IPS DF 6.9 (cell line): ENCODE measurements around the gene LRP8.

Experiments used
- DNase-seq: peaks from one replicate; pipeline ENCODE4 v3.0.0-alpha.2; 2013; ENCODE audit warnings: low read depth, low spot score
- H3K27ac ChIP-seq: one replicate; pipeline ENCODE4 v1.5.1; 2013; ENCODE audit warnings: low read length, control low read depth
- H3K27me3 ChIP-seq: 2 replicates; pipeline ENCODE4 v1.6.1; 2013; ENCODE audit warnings: mild to moderate bottlenecking, low read length; ENCODE audit not compliant: control insufficient read depth, insufficient read depth
- H3K36me3 ChIP-seq: 2 replicates; pipeline ENCODE4 v1.6.1; 2013; ENCODE audit warnings: low read length; ENCODE audit not compliant: control insufficient read depth, insufficient read depth
- H3K4me1 ChIP-seq: 2 replicates; pipeline ENCODE4 v1.6.1; 2013; ENCODE audit warnings: low read length; ENCODE audit not compliant: control insufficient read depth, insufficient read depth
- H3K4me3 ChIP-seq: 2 replicates; pipeline ENCODE4 v1.5.1; 2013; ENCODE audit warnings: mild to moderate bottlenecking, low read length
- H3K9me3 ChIP-seq: 2 replicates; pipeline ENCODE4 v1.6.1; 2013; ENCODE audit warnings: low read length, inconsistent platforms; ENCODE audit not compliant: control insufficient read depth, insufficient read depth
- WGBS: extraction: QIAGEN DNeasy Blood & Tissue Kit; methylation state at CpG from one replicate; pipeline ENCODE4 v1.1.7; 2013; ENCODE audit warnings: mixed read lengths, missing lambda C conversion rate; ENCODE audit not compliant: insufficient read length, insufficient coverage; 5-methylcytosine and 5-hydroxymethylcytosine counted together

LRP8 gene

DNA sequence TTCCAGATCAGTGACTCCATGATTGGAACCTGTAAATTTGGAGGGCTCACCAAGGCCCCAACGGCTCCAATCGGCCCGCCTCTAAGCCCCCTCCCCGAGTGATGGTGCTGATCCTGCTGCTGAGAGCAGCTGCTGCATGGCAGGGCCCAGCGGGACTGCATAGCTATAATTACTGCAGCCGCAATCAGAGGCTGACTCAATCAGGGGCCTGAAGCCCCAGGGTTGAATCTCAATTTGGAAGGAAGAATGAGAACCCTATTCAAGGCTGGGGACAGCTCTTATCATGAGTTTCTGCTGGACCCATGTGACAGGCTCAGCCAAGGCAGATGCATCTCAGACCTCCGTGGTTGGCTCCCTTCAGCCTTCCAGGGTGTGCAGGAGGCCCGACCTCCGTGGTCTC is 46.7 kb downstream of the LRP8 start:
- WGBS: no CpG with 5 or more reads among the region's 9 CpGs
- H3K27ac ChIP-seq: no peak overlapping the region

GRCh38 chr1:53280496-53280895 is 47.4 kb downstream of the LRP8 start:
- Histone ChIP-seq H3K27ac (no peak overlapping the region), H3K36me3 (peaks cover 33% of the 10 kb centered on the region)
- no CpG with 5 or more reads among the region's 8 CpGs for WGBS

More for the DNA sequence above, 46.7 kb downstream of the LRP8 start:
- Histone ChIP-seq H3K4me3 (no peak overlapping the region), H3K27me3 (no peaks in the 10 kb centered on the region), H3K9me3 (no peaks in the 10 kb centered on the region), H3K36me3 (peaks cover 26% of the 10 kb centered on the region), H3K4me1 (no peaks in the 10 kb centered on the region)
- no peak for DNase-seq

DNA sequence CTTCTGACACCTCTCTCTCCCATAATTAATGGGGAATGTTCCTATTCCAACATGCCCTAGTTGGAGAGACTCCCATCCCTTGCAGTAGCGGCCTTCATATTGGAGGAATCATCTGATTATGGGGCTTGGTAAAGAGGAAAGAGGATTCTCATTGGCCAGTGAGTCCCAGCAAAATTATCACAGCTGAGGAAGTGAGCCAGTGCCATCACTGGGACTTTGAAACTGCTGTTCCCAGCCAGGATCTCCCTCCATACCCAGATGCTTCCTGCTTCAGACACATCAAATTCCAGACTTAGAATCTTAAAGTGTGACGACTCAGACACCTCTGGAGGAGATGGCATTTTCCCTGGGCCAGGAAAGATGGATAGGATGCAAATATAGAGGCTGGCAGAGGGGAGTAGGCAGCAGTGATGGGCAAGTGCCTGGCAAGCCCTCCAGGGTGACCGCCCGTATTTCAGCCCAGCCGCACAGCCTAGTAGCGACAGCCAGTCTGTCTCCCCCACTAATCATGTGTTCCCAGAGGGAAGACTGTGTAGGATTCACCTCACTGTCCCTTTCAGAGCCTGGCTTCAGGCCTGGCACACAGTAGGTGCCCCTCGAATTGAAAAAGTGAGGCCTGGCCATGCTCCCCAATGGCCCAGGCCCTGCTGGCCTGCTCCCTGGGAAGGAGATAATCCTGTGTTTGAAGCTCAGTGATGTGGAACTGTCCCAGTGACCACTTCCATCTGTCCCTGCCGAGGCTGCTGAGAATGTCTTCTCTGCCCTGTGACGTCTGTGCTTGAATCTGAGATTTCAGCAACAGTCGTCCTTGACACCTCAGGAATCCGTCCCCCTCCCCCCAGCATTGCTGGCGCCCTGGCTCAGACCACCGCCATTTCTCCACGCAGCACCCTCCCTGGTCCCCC is 48.3 kb downstream of the LRP8 start:
- peaks cover 36% of the 10 kb centered on the region for H3K36me3 ChIP-seq
- no peak overlapping the region for H3K27ac ChIP-seq
- H3K27me3 ChIP-seq: no peaks in the 10 kb centered on the region
- WGBS: no CpG with 5 or more reads among the region's 14 CpGs
- no peak overlapping the region for H3K4me3 ChIP-seq
- no peaks in the 10 kb centered on the region for H3K9me3 ChIP-seq
- no peak for DNase-seq
- H3K4me1 ChIP-seq: no peaks in the 10 kb centered on the region

More at GRCh38 chr1:53280496-53280895, 47.4 kb downstream of the LRP8 start:
- Histone ChIP-seq H3K4me1 (no peaks in the 10 kb centered on the region), H3K27me3 (no peaks in the 10 kb centered on the region), H3K9me3 (no peaks in the 10 kb centered on the region), H3K4me3 (no peak overlapping the region)
- DNase-seq: no peak

DNA sequence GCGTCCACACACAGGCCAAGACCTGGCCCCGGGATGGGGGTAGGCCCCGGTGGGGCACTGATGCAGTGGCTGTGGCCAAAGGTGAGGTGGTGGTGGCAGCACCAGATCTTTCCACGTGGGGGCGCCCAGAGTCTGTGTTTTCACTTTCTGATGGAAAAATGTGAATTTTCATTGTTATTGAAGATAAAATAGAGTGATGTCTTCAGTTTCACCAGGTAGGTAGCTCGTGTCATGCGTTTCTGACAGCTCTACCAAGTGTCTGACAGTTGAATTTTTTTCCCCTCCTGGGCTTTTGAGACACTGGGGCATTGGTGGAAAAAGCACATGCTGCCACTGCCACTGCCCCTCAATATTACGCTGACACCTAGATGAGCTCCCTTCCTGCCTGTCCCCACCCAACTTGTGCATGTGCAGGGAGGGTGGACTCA is 49.6 kb downstream of the LRP8 start:
- DNase-seq: no peak
- WGBS: no CpG with 5 or more reads among the region's 8 CpGs
- Histone ChIP-seq H3K27me3 (no peaks in the 10 kb centered on the region), H3K9me3 (no peaks in the 10 kb centered on the region), H3K27ac (no peak overlapping the region), H3K4me1 (no peaks in the 10 kb centered on the region), H3K4me3 (no peak overlapping the region), H3K36me3 (peaks cover 39% of the 10 kb centered on the region)

DNA sequence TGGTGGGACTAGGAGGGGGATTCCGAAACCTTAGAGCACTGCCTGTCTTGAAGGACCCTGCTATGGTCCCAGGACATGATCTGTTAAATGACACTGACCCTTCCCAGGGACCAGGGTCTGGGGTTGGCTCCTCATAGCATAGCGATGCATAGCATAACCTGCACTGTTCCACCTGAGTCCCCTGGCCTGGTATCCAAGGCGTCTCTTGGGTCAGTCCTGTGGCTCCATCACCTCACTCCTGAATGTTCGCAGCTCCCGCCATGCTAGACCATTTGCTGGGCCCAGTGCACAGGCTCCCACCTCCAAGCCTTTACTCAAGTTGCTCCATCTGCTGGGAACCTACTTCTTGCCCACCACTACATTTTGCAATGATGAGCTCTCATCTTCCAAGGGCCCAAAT is 50.5 kb downstream of the LRP8 start:
- WGBS: no CpG with 5 or more reads among the region's 5 CpGs
- no peaks in the 10 kb centered on the region for H3K27me3 ChIP-seq
- H3K4me1 ChIP-seq: no peaks in the 10 kb centered on the region
- H3K27ac ChIP-seq: no peak overlapping the region
- peaks cover 44% of the 10 kb centered on the region for H3K36me3 ChIP-seq
- no peak for DNase-seq
- no peaks in the 10 kb centered on the region for H3K9me3 ChIP-seq
- H3K4me3 ChIP-seq: no peak overlapping the region

- no peaks in the 10 kb centered on the region for H3K27me3 ChIP-seq
- no peak for DNase-seq
- no peak overlapping the region for H3K4me3 ChIP-seq
- H3K9me3 ChIP-seq: no peaks in the 10 kb centered on the region
- no CpG with 5 or more reads among the region's 46 CpGs for WGBS
- no peaks in the 10 kb centered on the region for H3K4me1 ChIP-seq
- H3K27ac ChIP-seq: no peak overlapping the region
- peaks cover 45% of the 10 kb centered on the region for H3K36me3 ChIP-seq
Measured at GRCh38 chr1:53276902-53277281, 51.0 kb downstream of the LRP8 start.

- peaks cover 50% of the 10 kb centered on the region for H3K36me3 ChIP-seq
- H3K9me3 ChIP-seq: no peaks in the 10 kb centered on the region
- no peak overlapping the region for H3K4me3 ChIP-seq
- no peak for DNase-seq
- no peak overlapping the region for H3K27ac ChIP-seq
- no peaks in the 10 kb centered on the region for H3K27me3 ChIP-seq
- WGBS: no CpG with 5 or more reads among the region's 48 CpGs
- no peaks in the 10 kb centered on the region for H3K4me1 ChIP-seq
Measured at GRCh38 chr1:53276153-53276901, 51.5 kb downstream of the LRP8 start.

GRCh38 chr1:53275566-53275965 is 52.3 kb downstream of the LRP8 start:
- H3K9me3 ChIP-seq: no peaks in the 10 kb centered on the region
- H3K27ac ChIP-seq: no peak overlapping the region
- H3K36me3 ChIP-seq: peaks cover 52% of the 10 kb centered on the region
- DNase-seq: no peak
- WGBS: no CpG with 5 or more reads among the region's 3 CpGs
- H3K4me3 ChIP-seq: no peak overlapping the region
- no peaks in the 10 kb centered on the region for H3K4me1 ChIP-seq
- H3K27me3 ChIP-seq: no peaks in the 10 kb centered on the region

DNA sequence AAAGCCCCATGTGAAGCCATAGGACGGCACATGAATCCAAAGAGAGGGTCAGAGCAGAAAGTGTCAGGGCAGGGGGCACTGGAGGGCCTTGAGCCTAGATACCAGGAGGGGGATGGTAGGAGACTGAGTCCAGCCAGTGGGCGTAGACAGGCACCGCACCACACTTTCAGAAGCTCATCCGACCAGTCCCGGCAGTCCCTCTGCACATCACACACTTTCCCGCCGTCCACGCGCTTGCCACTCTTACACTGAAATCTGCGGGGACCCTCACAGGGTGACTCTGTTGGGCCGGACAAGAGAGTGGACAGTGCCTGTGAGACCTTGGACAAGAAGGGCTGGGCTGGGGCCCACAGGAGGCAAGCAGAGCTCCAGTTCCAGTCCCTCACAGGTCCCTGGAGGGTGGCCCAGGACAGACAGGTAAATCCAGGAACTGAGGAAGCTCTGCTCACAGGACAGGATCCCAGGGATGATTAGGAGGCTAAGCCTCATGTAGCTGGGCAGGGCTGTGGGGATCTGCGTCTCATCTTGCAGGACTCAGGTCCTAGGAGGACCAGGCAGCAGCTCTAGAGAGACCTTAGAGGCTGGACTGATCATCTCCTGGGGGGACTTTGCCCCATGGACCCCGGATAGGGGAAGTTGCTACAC is 53.2 kb downstream of the LRP8 start:
- no peaks in the 10 kb centered on the region for H3K9me3 ChIP-seq
- H3K4me1 ChIP-seq: no peaks in the 10 kb centered on the region
- no peak overlapping the region for H3K4me3 ChIP-seq
- no peak overlapping the region for H3K27ac ChIP-seq
- H3K27me3 ChIP-seq: no peaks in the 10 kb centered on the region
- no CpG with 5 or more reads among the region's 13 CpGs for WGBS
- no peak for DNase-seq
- H3K36me3 ChIP-seq: peaks cover 51% of the 10 kb centered on the region

GRCh38 chr1:53274026-53274425 is 53.8 kb downstream of the LRP8 start:
- no peak for DNase-seq
- Histone ChIP-seq H3K27ac (no peak overlapping the region), H3K4me1 (no peaks in the 10 kb centered on the region), H3K9me3 (no peaks in the 10 kb centered on the region), H3K27me3 (no peaks in the 10 kb centered on the region), H3K36me3 (peaks cover 50% of the 10 kb centered on the region), H3K4me3 (no peak overlapping the region)
- no CpG with 5 or more reads among the region's 4 CpGs for WGBS
